GM19468 (cell line): ENCODE results near the gene RABGAP1L.
"Not testable (repeated sequence)": the region's sequence is repeated elsewhere in the genome, so short reads cannot be mapped to it uniquely, and the experiment has no call there.

Experiments
- ATAC-seq: cut with Tn5 transposase; IDR thresholded peaks from one replicate; pipeline ENCODE4 v1.9.1; 2021; ENCODE audit warnings: mild to moderate bottlenecking, moderate library complexity, moderate number of reproducible peaks; ENCODE audit not compliant: unreplicated experiment; ENCODE audit errors: extremely low read depth

The RABGAP1L gene

DNA sequence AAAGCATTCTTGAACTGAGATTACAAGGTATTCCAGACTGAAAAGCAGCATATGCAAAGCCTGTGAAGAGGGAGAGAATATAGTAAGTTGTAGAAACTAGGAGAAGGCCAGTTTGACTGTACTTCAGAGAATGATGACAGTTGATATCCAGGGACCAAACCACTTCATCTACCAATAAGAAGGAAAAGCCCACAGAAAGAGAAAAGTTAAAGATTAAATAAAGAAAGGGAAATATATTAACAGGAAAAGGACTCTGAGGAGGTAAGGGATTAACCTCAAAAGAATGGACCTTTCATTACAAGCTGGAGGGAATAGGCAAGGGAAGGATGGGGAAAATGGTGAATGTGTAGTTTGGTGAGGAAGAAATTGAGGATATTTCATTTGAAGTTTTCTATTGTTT lies 660.3 kb downstream of the RABGAP1L start:
- no peak for ATAC-seq

- ATAC-seq = no peak
Observed at GRCh38 chr1:174825127-174825526, 665.8 kb downstream of the RABGAP1L start.

DNA sequence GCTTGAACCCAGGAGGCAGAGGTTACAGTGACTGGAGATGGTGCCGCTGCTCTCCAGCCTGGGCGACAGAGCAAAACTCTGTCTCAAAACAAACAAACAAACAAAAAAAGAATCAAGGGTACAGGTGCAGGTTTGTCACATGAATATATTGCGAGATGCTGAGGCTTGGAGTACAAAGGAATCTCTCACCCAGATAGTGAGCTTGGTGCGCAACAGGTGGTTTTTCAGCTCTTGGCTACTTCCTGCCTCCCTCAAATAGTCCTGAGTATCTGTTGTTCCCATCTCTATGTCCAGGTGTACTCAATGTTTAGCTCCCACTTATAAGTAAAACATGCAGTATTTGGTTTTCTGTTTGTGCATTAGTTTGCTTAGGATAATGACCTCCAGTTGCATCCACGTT lies 666.5 kb downstream of the RABGAP1L start:
- no peak for ATAC-seq

- ATAC-seq = no peak
Observed at GRCh38 chr1:174828264-174828663, 668.9 kb downstream of the RABGAP1L start.

- no peak for ATAC-seq
Observed at GRCh38 chr1:174829990-174830389, 670.7 kb downstream of the RABGAP1L start.

DNA sequence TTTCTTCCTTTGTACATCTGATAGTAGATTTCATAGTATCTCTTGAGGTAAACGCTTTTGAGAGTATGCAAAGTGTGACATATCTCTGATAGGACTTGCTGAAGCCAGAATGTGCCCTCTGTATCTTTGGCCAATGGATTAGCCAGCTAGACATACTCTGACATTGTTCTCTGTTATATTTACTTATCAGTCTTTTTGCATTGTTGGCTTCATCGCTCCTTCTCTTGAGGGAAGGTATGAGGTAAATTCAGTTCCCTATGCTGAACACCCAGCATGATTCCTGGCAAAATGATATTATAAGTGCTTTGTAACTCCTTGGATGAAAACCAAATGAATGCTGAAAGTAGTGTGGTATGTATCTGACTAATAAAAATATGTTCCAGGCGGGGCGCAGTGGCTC lies 677.2 kb downstream of the RABGAP1L start:
- no peak for ATAC-seq

- no peak for ATAC-seq
Observed at GRCh38 chr1:174837386-174837785, 678.1 kb downstream of the RABGAP1L start.

DNA sequence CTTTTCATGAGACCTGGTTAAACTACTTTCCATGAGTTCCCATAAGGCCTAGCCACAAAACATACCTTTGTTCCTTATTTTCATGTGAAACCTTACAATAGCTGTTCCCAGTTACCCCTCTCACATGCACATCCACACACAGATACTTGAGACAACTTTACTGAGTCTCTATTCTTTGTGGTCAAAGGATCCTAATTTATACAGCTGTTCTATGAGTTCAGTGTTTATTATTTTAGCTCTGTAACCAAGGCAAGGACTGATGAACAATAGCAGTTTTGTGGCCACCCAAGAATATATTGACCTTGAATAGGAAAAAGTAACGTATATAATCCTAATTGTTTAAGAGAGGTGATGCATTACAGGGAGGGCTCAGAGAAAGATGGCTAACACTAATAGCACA lies 679.9 kb downstream of the RABGAP1L start:
- ATAC-seq = no peak

DNA sequence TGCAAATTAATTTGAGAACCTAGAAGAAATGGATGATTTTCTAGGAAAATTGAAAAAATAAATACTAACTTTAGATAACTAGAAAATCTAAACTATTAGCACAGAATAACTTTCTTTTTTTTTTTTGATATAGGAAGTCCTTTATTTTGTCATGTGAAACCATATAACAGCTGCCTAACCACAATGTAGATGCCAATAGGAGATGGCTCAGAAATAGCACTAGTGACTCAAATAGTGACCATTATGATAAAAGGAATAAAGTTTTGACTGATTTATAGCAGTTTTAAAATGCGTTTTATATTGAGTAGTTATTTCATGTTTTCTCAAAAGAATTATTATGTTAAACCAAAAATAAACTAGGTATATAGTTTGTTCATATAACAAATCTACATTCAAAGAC lies 682.4 kb downstream of the RABGAP1L start:
- no peak for ATAC-seq

GRCh38 chr1:174848593-174849560 lies 689.6 kb downstream of the RABGAP1L start:
- not testable (repeated sequence) for ATAC-seq

- ATAC-seq = no peak
Observed at GRCh38 chr1:174850726-174851125, 691.4 kb downstream of the RABGAP1L start.

DNA sequence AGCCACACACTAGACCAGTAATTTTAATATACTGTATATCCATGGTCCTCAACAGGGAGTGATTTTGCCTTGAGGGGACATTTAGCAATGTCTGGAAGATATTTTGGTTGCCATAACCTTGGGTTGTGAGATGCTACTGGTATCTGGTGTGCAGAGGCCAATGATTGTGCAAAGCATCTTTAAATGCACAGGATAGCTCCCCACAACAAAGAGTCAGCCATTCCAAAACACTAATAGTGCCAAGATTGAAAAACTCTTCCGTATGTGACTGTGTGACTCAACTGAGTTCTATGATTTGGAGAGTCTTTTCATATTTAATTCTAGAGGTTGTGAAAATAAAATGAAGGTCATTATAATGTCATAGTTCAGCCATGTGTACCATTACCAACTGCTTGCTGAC lies 699.0 kb downstream of the RABGAP1L start:
- ATAC-seq = no peak

DNA sequence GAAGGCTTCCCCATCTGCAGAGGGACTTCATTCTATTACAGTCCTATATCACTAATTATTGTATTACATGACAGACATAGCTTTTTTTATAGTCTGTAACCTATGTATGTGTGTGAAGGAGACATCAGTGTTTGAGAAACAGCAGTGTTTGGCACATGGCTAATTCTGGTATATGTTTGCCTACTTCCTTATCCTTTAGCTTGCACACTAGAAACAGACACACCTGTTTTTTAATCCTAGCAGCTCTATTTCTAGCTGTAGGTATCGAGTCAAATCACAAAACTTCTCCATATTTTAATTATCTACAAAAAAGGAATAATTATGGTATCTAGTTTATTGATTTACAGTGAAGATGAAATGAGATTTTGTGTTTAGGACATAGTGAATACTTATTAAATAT lies 711.0 kb downstream of the RABGAP1L start:
- no peak for ATAC-seq

GRCh38 chr1:174871886-174872285 lies 712.6 kb downstream of the RABGAP1L start:
- ATAC-seq = no peak

- ATAC-seq = no peak
Observed at GRCh38 chr1:174872615-174873058, 713.3 kb downstream of the RABGAP1L start.

GRCh38 chr1:174874331-174875053 lies 715.2 kb downstream of the RABGAP1L start:
- ATAC-seq = no peak

- ATAC-seq = no peak
Observed at GRCh38 chr1:174875306-174875705, 716.0 kb downstream of the RABGAP1L start.

- no peak for ATAC-seq
Observed at GRCh38 chr1:174877208-174877673, 717.9 kb downstream of the RABGAP1L start.

DNA sequence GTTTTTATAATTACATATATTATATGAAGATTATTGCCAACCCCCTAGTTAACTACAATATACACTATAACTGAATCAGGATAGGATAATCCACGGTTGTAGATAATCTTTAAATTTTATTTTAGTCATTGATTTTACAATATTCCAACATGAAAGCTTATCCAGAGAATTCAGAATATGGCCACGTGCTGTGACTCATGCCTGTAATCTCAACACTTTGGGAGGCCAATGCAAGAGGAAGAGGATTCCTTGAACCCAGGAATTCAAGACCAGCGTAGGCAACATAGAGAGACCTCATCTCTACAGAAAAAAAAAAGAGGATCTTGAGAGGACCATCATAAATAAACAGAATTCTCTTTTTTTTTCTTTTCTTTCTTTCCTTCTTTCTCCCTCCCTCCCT lies 720.9 kb downstream of the RABGAP1L start:
- ATAC-seq = no peak

- no peak for ATAC-seq
Observed at GRCh38 chr1:174883409-174883808, 724.1 kb downstream of the RABGAP1L start.

DNA sequence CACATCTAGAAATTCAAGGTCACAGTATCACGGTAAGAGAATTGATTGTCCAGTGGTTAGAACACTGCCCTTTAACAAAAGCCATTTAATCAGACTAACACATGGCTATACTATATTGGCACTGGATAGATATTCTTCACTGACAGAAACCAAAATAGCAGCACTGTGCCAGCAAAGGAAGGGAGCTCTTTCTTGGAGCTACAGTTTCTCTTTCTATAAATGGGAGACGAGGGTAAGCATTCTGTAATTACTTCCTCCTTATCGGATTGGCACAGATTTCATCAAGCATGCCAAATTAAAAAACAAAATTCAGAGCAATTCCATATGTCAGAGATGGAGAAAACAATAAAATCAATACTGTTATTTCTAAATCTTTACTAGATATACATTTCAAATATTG lies 724.7 kb downstream of the RABGAP1L start:
- ATAC-seq = no peak
